Upper lobe of left lung (tissue), 6 donors: ENCODE measurements around the gene SSB. TPM values are rescaled to one million over a fixed set of nuclear protein-coding genes. Genes with fewer than 3 reads are reported as not detected.

ENCODE experiments used
- total RNA-seq, 6 donors: library from RNA; depleted of rRNA in 4 of 6; stranded (reverse); fragments of >200 nt in 4 of 6; gene quantifications; one replicate each; pipeline versions ENCODE4 v1.1.0 to v1.2.1, GENCODE V29; 2016 to 2021
- donor health status: DM: no; HTN: no; CAD: no; lungs with moderate emphysema.
- donor health status: DM: no; HTN: yes; CAD: no; lungs with severe emphysema.

The SSB gene
- total RNA-seq, 6 donors from 2014 or later = 29.3 to 111 (median 55.7) TPM

Other genes starting within 250 kb of the SSB start
- 10 to 100 TPM; 14.7 to 21.7 (median 18.4) TPM for gene FASTKD1, start 225.0 kb upstream of the SSB start, total RNA-seq
- gene PPIG, start 214.5 kb upstream of the SSB start, total RNA-seq = 10 to 100 TPM; 27.3 to 69.5 (median 46.2) TPM
- 10 to 100 TPM in 1 of 6 donors, 1 to 10 TPM in 4, not detected in 1; 1.4 to 14.7 (median 2.6) TPM for gene CFAP210, start 104.5 kb upstream of the SSB start, total RNA-seq
- gene PHOSPHO2, start 104.4 kb upstream of the SSB start, total RNA-seq = 10 to 100 TPM in 2 of 6 donors, 1 to 10 TPM in 4; 3.7 to 29.3 (median 5.3) TPM
- 10 to 100 TPM in 1 of 6 donors, 1 to 10 TPM in 5; 6.0 to 10.0 (median 7.7) TPM for gene KLHL23, start 65.0 kb upstream of the SSB start, total RNA-seq
- gene METTL5, start 26.0 kb downstream of the SSB start, total RNA-seq = 10 to 100 TPM; 13.4 to 37.1 (median 31.2) TPM
- 100 to 1,000 TPM in 2 of 6 donors, 10 to 100 TPM in 4; 27.8 to 126 (median 44.7) TPM for gene UBR3, start 28.6 kb downstream of the SSB start, total RNA-seq